Natural killer cell (primary cell): ENCODE data around the gene SHB. TPM values are rescaled to one million over a fixed set of nuclear protein-coding genes. Genes with fewer than 3 reads are reported as not detected.

Experiments
- ATAC-seq, 3 donors: fragments of 150-1000 bp in 2 of 3; fragments of 200-7000 bp in 1 of 3; cut with Tn5 transposase; 1 replicate in 1 of 3; 2 replicates in 2 of 3; pipeline ENCODE4 v1.10.0; 2021; ENCODE audit warnings: mild to moderate bottlenecking in 2 of 3, moderate library complexity in 2 of 3
- DNase-seq, 2 donors: peaks; one replicate each; pipeline versions ENCODE4 v3.0.0 to v3.0.0-alpha.2; 2013 to 2021; ENCODE audit warnings: mixed read lengths in 1 of 2
- H3K27ac ChIP-seq: one replicate; pipeline ENCODE4 v1.5.1; 2013; ENCODE audit warnings: mild to moderate bottlenecking, low read length
- H3K27me3 ChIP-seq: one replicate; pipeline ENCODE4 v1.6.1; 2013; ENCODE audit warnings: low read length; ENCODE audit not compliant: control insufficient read depth, insufficient read depth
- H3K36me3 ChIP-seq: one replicate; pipeline ENCODE4 v1.6.1; 2013; ENCODE audit warnings: low read length; ENCODE audit not compliant: control insufficient read depth, insufficient read depth
- H3K4me1 ChIP-seq: one replicate; pipeline ENCODE4 v1.6.1; 2013; ENCODE audit warnings: low read length; ENCODE audit not compliant: control insufficient read depth, insufficient read depth
- H3K4me3 ChIP-seq: one replicate; pipeline ENCODE4 v1.5.1; 2013; ENCODE audit warnings: low read length
- H3K9me3 ChIP-seq: one replicate; pipeline ENCODE4 v1.6.1; 2013; ENCODE audit warnings: low read length; ENCODE audit not compliant: control insufficient read depth, insufficient read depth
- H3K27ac Mint-ChIP-seq, 2 donors: one replicate each; pipeline ENCODE4 v1.8.0; 2022; ENCODE audit warnings: mild to moderate bottlenecking in 2 of 2, mixed read lengths in 2 of 2, moderate library complexity in 1 of 2
- H3K27me3 Mint-ChIP-seq, 2 donors: one replicate each; pipeline ENCODE4 v1.8.0; 2022; ENCODE audit warnings: low read depth in 2 of 2, mixed read lengths in 2 of 2
- H3K36me3 Mint-ChIP-seq: one replicate; pipeline ENCODE4 v1.8.0; 2022; ENCODE audit warnings: mixed read lengths
- H3K4me1 Mint-ChIP-seq, 2 donors: one replicate each; pipeline ENCODE4 v1.8.0; 2022; ENCODE audit warnings: mixed read lengths in 2 of 2
- H3K4me3 Mint-ChIP-seq: one replicate; pipeline ENCODE4 v1.8.0; 2022; ENCODE audit warnings: mild to moderate bottlenecking, moderate library complexity, mixed read lengths
- H3K9me3 Mint-ChIP-seq, 2 donors: one replicate each; pipeline ENCODE4 v1.8.0; 2022; ENCODE audit warnings: mixed read lengths in 2 of 2
- CTCF ChIP-seq: fragments of 200-600 bp; IDR thresholded peaks from one replicate; pipeline ENCODE4 v1.8.0; 2022; ENCODE audit warnings: antibody characterized with exemption
- WGBS: methylation state at CpG from one replicate; pipeline ENCODE4 v1.1.7; 2013; ENCODE audit warnings: missing lambda C conversion rate; ENCODE audit not compliant: insufficient coverage; 5-methylcytosine and 5-hydroxymethylcytosine counted together
- intact Hi-C: fragments of 100-400 bp; cut with micrococcal nuclease; formaldehyde crosslinking; loops from one replicate; pipeline ENCODE4 v1.14.2; 2022
- total RNA-seq, 4 donors: library from RNA; stranded (reverse); fragments of 120-200 nt in 1 of 4; gene quantifications; one replicate each; pipeline versions ENCODE4 v1.2.3 to v1.2.4, GENCODE V29; 2013 to 2022

The SHB gene
- total RNA-seq, 3 donors from 2014 or later (not counting 1 experiment from before 2014, with no cell fraction given), result 2.7 to 7.1 (median 2.9) TPM

- intact Hi-C loops, result no loop called here
- Histone ChIP-seq H3K4me1 (no peaks in the 10 kb centered on the region), H3K4me3 (no peak overlapping the region), H3K27me3 (no peaks in the 10 kb centered on the region), H3K9me3 (no peaks in the 10 kb centered on the region), H3K36me3 (no peaks in the 10 kb centered on the region), H3K27ac (no peak overlapping the region)
- Mint-ChIP-seq H3K27ac (no peak overlapping the region), H3K27me3 (peaks cover 2 to 10% of the 10 kb centered on the region in 2 donors), H3K4me1 (no peaks in the 10 kb centered on the region), H3K4me3 (no peak overlapping the region), H3K9me3 (no peaks in the 10 kb centered on the region), H3K36me3 (no peaks in the 10 kb centered on the region)
- WGBS, result 89% methylated on average over 18 of the region's 18 CpGs
- TF ChIP-seq CTCF, result no peak
- ATAC-seq (no peak), DNase-seq (no peak)
Observed at GRCh38 chr9:37974506-37975173, 94.4 kb downstream of the SHB start.

- Histone ChIP-seq H3K4me1 (no peaks in the 10 kb centered on the region), H3K36me3 (no peaks in the 10 kb centered on the region), H3K27ac (no peak overlapping the region), H3K27me3 (no peaks in the 10 kb centered on the region), H3K4me3 (no peak overlapping the region), H3K9me3 (no peaks in the 10 kb centered on the region)
- ATAC-seq, result peak in 1 of 3 donors; percentile 41
- H3K27ac Mint-ChIP-seq, result no peak overlapping the region
- WGBS, result 67% methylated on average over 4 of the region's 4 CpGs
- H3K4me3 Mint-ChIP-seq, result no peak overlapping the region
- H3K36me3 Mint-ChIP-seq, result no peaks in the 10 kb centered on the region
- H3K9me3 Mint-ChIP-seq, result no peaks in the 10 kb centered on the region
- intact Hi-C loops, result no loop called here
- no peaks in the 10 kb centered on the region for H3K27me3 Mint-ChIP-seq
- TF ChIP-seq CTCF, result no peak
- DNase-seq, result no peak
- H3K4me1 Mint-ChIP-seq, result peaks cover 3 to 6% of the 10 kb centered on the region in 2 donors
Observed at GRCh38 chr9:37972351-37972848, 96.6 kb downstream of the SHB start.

- H3K9me3 Mint-ChIP-seq, result no peaks in the 10 kb centered on the region
- ATAC-seq, result no peak
- WGBS, result 82% methylated on average over 2 of the region's 2 CpGs
Observed at GRCh38 chr9:37971691-37972090, 97.3 kb downstream of the SHB start.

More at GRCh38 chr9:37971691-37972090, 97.3 kb downstream of the SHB start:
- H3K27me3 Mint-ChIP-seq, result no peaks in the 10 kb centered on the region
- intact Hi-C loops, result no loop called here
- no peaks in the 10 kb centered on the region for H3K36me3 Mint-ChIP-seq
- Histone ChIP-seq H3K36me3 (no peaks in the 10 kb centered on the region), H3K4me3 (no peak overlapping the region), H3K27ac (no peak overlapping the region), H3K4me1 (no peaks in the 10 kb centered on the region), H3K9me3 (no peaks in the 10 kb centered on the region), H3K27me3 (no peaks in the 10 kb centered on the region)
- no peak for TF ChIP-seq CTCF
- H3K27ac Mint-ChIP-seq, result no peak overlapping the region
- no peak for DNase-seq
- H3K4me3 Mint-ChIP-seq, result no peak overlapping the region
- peaks cover 10 to 13% of the 10 kb centered on the region in 2 donors for H3K4me1 Mint-ChIP-seq
